Osteoblast (primary cell): ENCODE results near the gene MPRIP. TPM values are rescaled to one million over a fixed set of nuclear protein-coding genes. Genes with fewer than 3 reads are reported as not detected.

Experiments used
- DNase-seq: peaks from one replicate; pipeline ENCODE4 v3.0.0; 2011; ENCODE audit warnings: low spot score, mixed read lengths; ENCODE audit not compliant: insufficient read length; ENCODE audit errors: missing footprints
- H2AFZ ChIP-seq: 2 replicates; pipeline ENCODE4 v1.6.0; 2011; ENCODE audit warnings: mild to moderate bottlenecking, low read length
- H3K27ac ChIP-seq: 2 replicates; pipeline ENCODE4 v1.5.1; 2011; ENCODE audit warnings: mild to moderate bottlenecking, low read depth, low read length, moderate library complexity
- H3K27me3 ChIP-seq: 2 replicates; pipeline ENCODE4 v1.6.0; 2012; ENCODE audit warnings: mild to moderate bottlenecking, control low read depth, inconsistent platforms, low read length, moderate library complexity; ENCODE audit not compliant: insufficient read depth
- H3K36me3 ChIP-seq: 2 replicates; pipeline ENCODE4 v1.5.1; 2011; ENCODE audit warnings: mild to moderate bottlenecking, low read length, control low read depth, moderate library complexity; ENCODE audit not compliant: insufficient read depth
- H3K4me1 ChIP-seq: 2 replicates; pipeline ENCODE4 v1.5.1; 2011; ENCODE audit warnings: mild to moderate bottlenecking, low read length, control low read depth, moderate library complexity; ENCODE audit not compliant: insufficient read depth
- H3K4me2 ChIP-seq: 2 replicates; pipeline ENCODE4 v1.6.0; 2011; ENCODE audit warnings: mild to moderate bottlenecking, low read length; ENCODE audit not compliant: insufficient read depth
- H3K4me3 ChIP-seq: fragments of 200-600 bp; sonication (generic); 3 replicates; pipeline ENCODE4 v1.5.1; 2012; ENCODE audit warnings: mild to moderate bottlenecking, low read length, inconsistent platforms; ENCODE audit not compliant: insufficient read depth
- H3K79me2 ChIP-seq: 2 replicates; pipeline ENCODE4 v1.6.0; 2012; ENCODE audit warnings: mild to moderate bottlenecking, low read length, control low read depth, inconsistent platforms; ENCODE audit not compliant: insufficient read depth
- H3K9me3 ChIP-seq: 2 replicates; pipeline ENCODE4 v1.5.1; 2011; ENCODE audit warnings: low read depth, low read length, control low read depth
- H4K20me1 ChIP-seq: 2 replicates; pipeline ENCODE4 v1.6.0; 2012; ENCODE audit warnings: mild to moderate bottlenecking, low read length, control low read depth; ENCODE audit not compliant: insufficient read depth
- CTCF ChIP-seq: IDR thresholded peaks from 2 replicates; pipeline ENCODE4 v1.5.1; 2011; ENCODE audit warnings: mild to moderate bottlenecking, low read depth, low read length, moderate library complexity; ENCODE audit errors: extremely low read depth
- total RNA-seq: library from RNA; depleted of rRNA; stranded (reverse); fragments of >200 nt; gene quantifications from 2 replicates; pipeline ENCODE4 v1.2.3, GENCODE V29; 2012

The MPRIP gene
- total RNA-seq, 1 donor: 149 TPM

- Histone ChIP-seq H3K79me2 (peaks cover 95% of the 10 kb centered on the region), H3K4me1 (peaks cover 25% of the 10 kb centered on the region), H3K4me2 (no peak overlapping the region), H4K20me1 (peaks cover 91% of the 10 kb centered on the region), H3K36me3 (no peaks in the 10 kb centered on the region), H3K9me3 (no peaks in the 10 kb centered on the region), H2AFZ (no peak overlapping the region), H3K27me3 (no peaks in the 10 kb centered on the region), H3K27ac (peak overlapping the region; percentile 4), H3K4me3 (no peak overlapping the region)
- DNase-seq: peak; percentile 70
- TF ChIP-seq CTCF: no peak
Measured at GRCh38 chr17:17120294-17120693, 78.0 kb downstream of the MPRIP start.

- Histone ChIP-seq H3K36me3 (no peaks in the 10 kb centered on the region), H3K4me2 (no peak overlapping the region), H3K9me3 (no peaks in the 10 kb centered on the region), H3K27ac (peak overlapping the region; percentile 4), H3K4me3 (no peak overlapping the region), H3K4me1 (peaks cover 26% of the 10 kb centered on the region), H4K20me1 (peaks cover 91% of the 10 kb centered on the region), H3K79me2 (peaks cover 95% of the 10 kb centered on the region), H3K27me3 (no peaks in the 10 kb centered on the region), H2AFZ (no peak overlapping the region)
- no peak for DNase-seq
- TF ChIP-seq CTCF: no peak
Measured at GRCh38 chr17:17120701-17121100, 78.4 kb downstream of the MPRIP start.

GRCh38 chr17:17121162-17121561 lies 78.9 kb downstream of the MPRIP start:
- Histone ChIP-seq H3K4me1 (peaks cover 29% of the 10 kb centered on the region), H3K9me3 (no peaks in the 10 kb centered on the region), H3K36me3 (no peaks in the 10 kb centered on the region), H3K79me2 (peaks cover 96% of the 10 kb centered on the region), H4K20me1 (peaks cover 92% of the 10 kb centered on the region), H3K4me2 (no peak overlapping the region), H3K27ac (no peak overlapping the region), H3K27me3 (no peaks in the 10 kb centered on the region), H2AFZ (no peak overlapping the region), H3K4me3 (no peak overlapping the region)
- peak; percentile 55 for DNase-seq
- TF ChIP-seq CTCF: no peak

- Histone ChIP-seq H3K36me3 (peaks cover 12% of the 10 kb centered on the region), H3K79me2 (peaks cover 96% of the 10 kb centered on the region), H3K4me3 (no peak overlapping the region), H3K9me3 (no peaks in the 10 kb centered on the region), H4K20me1 (peaks cover 91% of the 10 kb centered on the region), H3K4me2 (no peak overlapping the region), H2AFZ (no peak overlapping the region), H3K27me3 (no peaks in the 10 kb centered on the region), H3K27ac (no peak overlapping the region), H3K4me1 (peaks cover 29% of the 10 kb centered on the region)
- TF ChIP-seq CTCF: no peak
- DNase-seq: peak; percentile 47
Measured at GRCh38 chr17:17122781-17123483, 80.7 kb downstream of the MPRIP start.
